DMS153 treated with DMSO at 0.1 percent for 48 hours (cell line): Measurements from ENCODE around the gene TPH2.

ENCODE experiments used
- DNase-seq: peaks from one replicate; lab custom pipeline; 2025; ENCODE audit not compliant: unreplicated experiment; lab: John Stamatoyannopoulos, UW

The TPH2 gene

DNA sequence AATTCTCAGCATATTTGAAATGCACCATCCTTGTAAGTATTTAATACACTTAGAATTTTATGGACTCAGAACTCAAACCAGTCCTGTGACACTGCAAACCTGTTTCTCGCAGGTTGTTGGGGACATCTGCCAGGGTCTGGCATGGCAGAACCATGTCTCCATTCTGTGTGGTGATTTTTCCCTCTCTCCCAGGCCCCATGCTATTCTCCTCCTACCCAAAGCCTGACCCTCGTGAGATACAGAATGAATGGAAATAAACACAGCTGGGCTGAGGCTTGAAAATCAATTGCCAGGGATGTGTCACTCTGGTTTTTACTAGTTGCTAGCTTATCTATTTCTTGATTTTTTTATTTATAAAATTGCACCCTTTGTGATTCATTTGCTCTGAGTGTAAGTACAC lies 19.8 kb downstream of the TPH2 start:
- no peak for DNase-seq

DNA sequence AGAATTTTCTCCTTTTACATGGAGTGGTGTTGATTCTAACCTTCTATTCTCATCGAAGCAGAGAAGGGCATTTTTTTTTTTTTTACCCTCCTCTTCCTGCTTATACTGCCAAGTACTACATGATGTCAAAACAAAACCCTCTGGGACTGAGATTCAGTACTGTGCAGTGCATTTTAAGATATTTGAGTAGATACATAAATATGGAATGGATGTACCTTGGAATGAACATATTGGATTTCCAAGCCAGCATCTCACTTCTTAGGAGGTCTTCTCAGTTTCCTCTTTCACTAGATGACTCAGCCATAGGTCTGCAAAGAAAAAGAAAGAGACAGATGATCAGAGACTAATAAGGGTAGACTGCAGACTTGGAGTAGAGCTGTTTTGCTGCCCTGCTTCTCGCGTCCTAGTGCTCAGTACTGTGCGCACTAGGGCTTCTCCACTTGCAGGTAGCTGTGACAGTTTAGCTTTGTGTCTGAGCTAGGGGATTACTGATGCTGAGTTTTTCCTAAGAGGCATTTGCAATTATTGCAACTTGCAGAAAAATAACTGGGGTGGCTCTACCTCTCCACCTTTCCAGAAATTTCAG lies 20.4 kb downstream of the TPH2 start:
- DNase-seq = no peak

- no peak for DNase-seq
Observed at GRCh38 chr12:71967211-71967610, 28.6 kb downstream of the TPH2 start.

DNA sequence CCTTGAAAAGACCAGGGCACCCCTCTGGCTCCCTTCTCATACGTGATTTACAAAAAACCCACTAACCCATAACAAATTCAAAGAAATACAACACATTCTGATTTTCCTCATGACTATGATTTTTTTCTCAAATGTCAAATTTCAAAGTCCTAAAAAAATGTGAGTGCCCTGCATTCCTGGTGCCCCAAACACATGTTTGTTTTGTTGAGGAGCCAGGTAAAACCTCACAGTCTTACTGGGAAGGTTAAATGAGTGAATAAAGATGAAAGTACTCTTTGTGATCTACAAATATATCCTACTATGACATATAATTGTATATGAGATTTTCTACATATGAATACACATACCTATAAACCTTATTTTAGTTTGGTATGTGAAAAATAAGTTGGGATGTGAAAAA lies 30.7 kb downstream of the TPH2 start:
- DNase-seq = no peak

GRCh38 chr12:71970031-71970430 lies 31.4 kb downstream of the TPH2 start:
- no peak for DNase-seq

- DNase-seq = peak; percentile 42
Observed at GRCh38 chr12:71972441-71973074, 33.9 kb downstream of the TPH2 start.

- no peak for DNase-seq
Observed at GRCh38 chr12:71973687-71974086, 35.0 kb downstream of the TPH2 start.

DNA sequence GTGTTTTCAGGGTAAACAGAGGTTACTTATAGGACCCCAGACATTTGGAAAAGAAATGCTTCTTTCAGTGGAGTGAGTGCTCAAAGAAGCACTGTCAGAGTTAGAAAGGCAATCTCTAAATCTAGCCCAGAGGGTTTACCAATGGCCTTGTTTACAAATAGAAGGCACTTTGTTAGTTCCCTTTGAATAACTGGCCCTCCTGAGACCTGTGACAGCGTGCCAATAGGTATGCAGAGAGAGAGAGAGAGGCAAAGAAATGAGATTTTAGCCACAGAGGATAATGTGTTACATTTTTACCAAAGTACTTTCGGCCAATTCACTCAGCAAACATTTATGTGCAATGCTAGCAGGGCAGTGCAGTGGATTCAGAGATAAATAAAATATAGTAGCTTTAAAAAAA lies 41.9 kb downstream of the TPH2 start:
- DNase-seq = no peak

DNA sequence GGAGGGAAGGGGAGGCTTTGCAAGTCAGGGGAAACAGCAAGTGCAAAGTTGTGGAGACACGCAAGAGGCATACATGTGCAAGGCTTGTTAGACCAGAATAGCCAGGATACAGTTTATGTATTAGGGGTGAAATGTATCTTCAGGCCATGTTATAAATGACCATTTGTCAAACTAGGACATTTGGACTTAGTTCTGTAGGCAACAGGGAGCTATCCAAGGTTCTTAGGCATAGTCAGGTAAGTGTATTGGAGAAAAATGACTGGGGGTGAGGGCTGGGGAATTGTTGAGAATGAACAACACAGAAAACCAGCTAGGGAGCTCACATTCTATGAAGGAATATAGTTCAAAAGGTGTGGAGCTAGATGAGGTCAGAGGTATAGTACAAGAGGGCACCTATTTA lies 42.5 kb downstream of the TPH2 start:
- no peak for DNase-seq

DNA sequence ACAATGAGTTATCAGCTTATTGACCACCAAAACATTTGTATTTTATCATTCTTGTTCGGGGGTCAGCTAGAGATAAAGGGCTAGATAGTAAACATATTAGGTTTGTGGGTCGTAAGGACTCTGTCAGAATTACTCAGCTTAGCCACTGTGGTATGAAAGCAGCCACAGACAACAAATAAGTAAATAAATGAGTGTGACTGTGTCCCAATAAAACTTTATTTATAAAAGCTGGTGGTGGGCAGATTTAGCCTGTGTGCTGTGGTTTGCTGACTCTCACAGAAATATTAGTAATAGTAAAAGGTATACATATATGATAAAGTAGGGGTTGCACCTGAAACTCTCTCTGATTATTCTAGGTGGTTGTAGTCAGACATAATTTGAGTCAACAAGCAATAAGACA lies 56.1 kb downstream of the TPH2 start:
- no peak for DNase-seq

- DNase-seq = no peak
Observed at GRCh38 chr12:71999795-72000194, 61.1 kb downstream of the TPH2 start.

- DNase-seq = no peak
Observed at GRCh38 chr12:72000969-72001648, 62.5 kb downstream of the TPH2 start.

DNA sequence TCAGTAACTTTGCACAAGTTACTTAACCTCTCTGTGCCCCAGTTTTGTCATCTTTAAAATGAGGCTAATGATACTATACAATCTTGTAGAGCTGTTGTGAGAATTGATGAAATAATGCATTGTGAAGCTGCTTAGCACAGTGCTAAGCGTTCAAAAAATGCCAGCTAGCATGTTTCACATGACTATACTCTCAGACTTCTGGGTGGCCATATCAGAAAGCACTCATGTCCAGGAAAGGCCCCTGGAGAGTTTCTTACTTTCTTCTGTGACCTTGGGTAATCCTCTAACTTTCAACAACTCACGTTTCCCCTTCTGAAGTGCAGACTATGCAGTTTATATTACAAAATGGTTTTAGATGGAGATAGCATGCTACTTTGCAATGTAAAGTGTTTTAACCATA lies 68.1 kb downstream of the TPH2 start:
- DNase-seq = no peak

DNA sequence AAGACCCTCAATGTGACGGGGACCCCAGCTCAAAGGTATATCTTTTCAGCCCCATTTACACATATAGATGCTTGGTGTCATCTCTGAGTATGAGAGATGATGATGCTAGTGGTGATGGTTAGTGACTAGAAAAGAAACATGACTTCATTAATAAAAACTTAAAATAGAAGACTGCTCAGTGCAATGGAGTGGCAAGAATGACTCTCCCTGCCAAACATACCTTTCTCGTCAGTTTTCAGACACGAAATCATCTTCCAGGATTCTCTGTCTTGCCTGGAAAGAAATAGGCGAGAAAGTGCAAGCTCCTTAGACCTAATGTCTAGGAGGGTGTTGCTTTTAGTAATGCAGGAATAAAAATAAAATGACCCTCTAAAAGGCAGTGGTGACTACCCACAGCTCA lies 71.7 kb downstream of the TPH2 start:
- no peak for DNase-seq

DNA sequence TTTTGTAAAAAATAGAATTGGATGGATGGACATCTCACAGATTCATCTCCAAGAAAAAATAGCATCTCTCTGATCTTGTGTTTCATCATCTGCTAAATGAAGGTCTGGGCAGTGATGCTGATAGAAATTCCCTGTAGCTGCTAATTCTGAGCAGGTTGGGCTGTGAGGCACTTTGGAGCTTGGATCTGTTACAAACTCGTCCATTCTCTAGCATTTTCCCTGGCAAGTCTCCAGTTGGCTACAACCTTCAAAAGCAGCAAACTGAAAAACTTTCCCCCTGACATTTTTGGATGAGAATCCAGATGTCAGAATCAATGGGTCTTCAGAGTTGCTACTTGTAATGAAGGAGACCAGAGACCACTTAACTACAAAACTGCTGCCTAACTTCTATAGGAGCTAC lies 72.7 kb downstream of the TPH2 start:
- no peak for DNase-seq

GRCh38 chr12:72012874-72013273 lies 74.2 kb downstream of the TPH2 start:
- no peak for DNase-seq

GRCh38 chr12:72015895-72016294 lies 77.2 kb downstream of the TPH2 start:
- DNase-seq = no peak

- peak; percentile 64 for DNase-seq
Observed at GRCh38 chr12:72017054-72017651, 78.5 kb downstream of the TPH2 start.

GRCh38 chr12:72018036-72018435 lies 79.4 kb downstream of the TPH2 start:
- DNase-seq = no peak

DNA sequence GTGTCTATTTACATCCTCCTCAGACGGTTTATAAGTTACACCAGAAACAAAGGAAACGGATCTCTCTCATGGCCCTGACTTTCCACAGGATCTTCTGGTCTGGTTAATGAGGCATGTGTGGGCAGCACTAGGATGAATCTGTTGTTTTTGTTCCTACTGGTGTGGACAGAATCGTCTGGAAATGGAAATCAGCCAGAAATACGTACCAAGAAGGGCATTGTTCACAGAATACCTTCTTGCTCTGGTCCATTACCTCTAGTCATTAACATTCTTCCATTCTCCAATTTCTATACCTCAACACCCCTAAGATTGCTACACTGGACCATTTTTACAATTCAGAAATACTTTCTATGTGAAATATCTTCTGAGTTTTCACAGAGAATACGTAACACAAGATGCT lies 86.0 kb downstream of the TPH2 start:
- DNase-seq = no peak

DNA sequence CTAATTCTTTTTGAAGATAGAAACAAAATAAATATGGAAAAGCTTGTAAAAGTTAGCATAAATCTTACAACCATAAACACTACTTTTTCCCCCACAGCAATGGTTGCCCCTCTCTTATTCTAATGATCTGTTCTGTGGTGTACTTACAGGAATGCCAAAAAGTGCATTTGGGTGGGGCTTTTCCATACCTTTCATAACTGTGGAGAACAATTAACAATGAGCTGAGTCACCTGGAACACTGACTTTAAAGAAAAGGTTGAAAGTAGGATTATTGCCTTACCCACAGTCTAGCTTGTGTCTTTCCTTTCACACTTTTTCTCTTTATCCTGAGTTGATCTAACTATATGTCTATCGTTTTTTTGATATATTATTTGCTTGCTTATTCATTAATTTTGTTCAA lies 86.9 kb downstream of the TPH2 start:
- no peak for DNase-seq

DNA sequence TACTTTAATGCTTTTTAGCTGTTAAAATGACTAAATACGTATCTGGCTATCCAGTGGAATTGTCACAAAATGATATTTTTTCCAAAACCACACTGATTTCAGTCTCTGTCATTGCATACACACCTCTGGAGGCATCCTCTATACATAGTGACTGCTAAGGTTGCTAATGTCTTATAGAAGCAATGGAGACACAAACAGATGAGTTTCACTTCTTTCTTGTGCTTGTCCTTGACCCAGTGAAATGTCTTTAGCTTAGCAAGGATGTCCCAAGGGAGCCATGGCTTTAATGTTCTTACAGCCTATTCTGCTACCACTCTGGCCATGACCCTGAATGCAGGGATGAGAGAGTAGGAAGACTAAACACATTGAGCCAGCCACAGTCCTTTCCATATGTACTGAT lies 90.3 kb downstream of the TPH2 start:
- DNase-seq = no peak
